ENCODE results near the gene MATCAP1. TPM values are rescaled to one million over a fixed set of nuclear protein-coding genes. Genes with fewer than 3 reads are reported as not detected.

MATCAP1 gene
- total and polyA plus RNA-seq, 4 donors = 18.5 to 41.8 (median 26.0) TPM

- Histone ChIP-seq H3K27me3 (ENCODE audit: control insufficient read depth in 3 of 3, insufficient read depth in 3 of 3, low read length in 2 of 3) (no peaks in the 10 kb centered on the region), H3K9me3 (ENCODE audit: control insufficient read depth in 4 of 4, insufficient read depth in 3 of 4, low read length in 3 of 4) (no peaks in the 10 kb centered on the region), H3K4me3 (no peak overlapping the region), H3K27ac (ENCODE audit: low read depth in 1 of 2, low read length in 1 of 2) (no peak overlapping the region), H3K4me1 (ENCODE audit: control insufficient read depth in 5 of 5, insufficient read depth in 5 of 5, low read length in 5 of 5) (peaks cover 0 to 57% (median 19%) of the 10 kb centered on the region in 5 donors), H3K9ac (ENCODE audit: insufficient read depth in 1 of 2, low read length in 2 of 2) (no peak overlapping the region), H3K36me3 (ENCODE audit: control insufficient read depth in 4 of 4, insufficient read depth in 4 of 4, low read length in 4 of 4) (peaks cover 0 to 1% (median 0%) of the 10 kb centered on the region in 4 donors)
- ATAC-seq (ENCODE audit: insufficient read depth, low FRiP score) (no peak), DNase-seq (no peak)
- 89 to 92% methylated on average over 13 of the region's 13 CpGs for WGBS, 2 donors
- TF ChIP-seq CTCF (IDR thresholded peaks at IDR 0.05; ENCODE audit: control extremely low read depth, extremely low read depth) = no peak
Measured at GRCh38 chr16:67179421-67180080, 4.2 kb downstream of the MATCAP1 start.

- H3K9ac ChIP-seq (ENCODE audit: insufficient read depth in 1 of 2, low read length in 2 of 2) = no peak overlapping the region
- ATAC-seq (ENCODE audit: insufficient read depth, low FRiP score) (peak; percentile 60), DNase-seq (peak; percentile 72 to 85 (median 82))
- peaks cover 0 to 59% (median 22%) of the 10 kb centered on the region in 5 donors for H3K4me1 ChIP-seq (ENCODE audit: control insufficient read depth in 5 of 5, insufficient read depth in 5 of 5, low read length in 5 of 5)
- H3K4me3 ChIP-seq = peak overlapping the region; percentile 10
- peaks cover 0 to 8% (median 8%) of the 10 kb centered on the region in 3 donors for H3K27me3 ChIP-seq (ENCODE audit: control insufficient read depth in 3 of 3, insufficient read depth in 3 of 3, low read length in 2 of 3)
- H3K36me3 ChIP-seq (ENCODE audit: control insufficient read depth in 4 of 4, insufficient read depth in 4 of 4, low read length in 4 of 4) = peaks cover 0 to 1% (median 0%) of the 10 kb centered on the region in 4 donors
- H3K27ac ChIP-seq (ENCODE audit: low read depth in 1 of 2, low read length in 1 of 2) = peak overlapping the region in 1 of 2 donors; percentile 77
- no peaks in the 10 kb centered on the region for H3K9me3 ChIP-seq (ENCODE audit: control insufficient read depth in 4 of 4, insufficient read depth in 3 of 4, low read length in 3 of 4)
- no peak for TF ChIP-seq CTCF (IDR thresholded peaks at IDR 0.05; ENCODE audit: control extremely low read depth, extremely low read depth)
- 5 to 8% methylated on average over 59 to 73 of the region's 73 CpGs for WGBS, 2 donors
Measured at GRCh38 chr16:67177743-67178699, 5.7 kb downstream of the MATCAP1 start.

GRCh38 chr16:67176662-67177061, 7.1 kb downstream of the MATCAP1 start:
- H3K36me3 ChIP-seq (ENCODE audit: control insufficient read depth in 4 of 4, insufficient read depth in 4 of 4, low read length in 4 of 4) = peaks cover 0 to 1% (median 0%) of the 10 kb centered on the region in 4 donors
- peaks cover 0 to 16% (median 13%) of the 10 kb centered on the region in 3 donors for H3K27me3 ChIP-seq (ENCODE audit: control insufficient read depth in 3 of 3, insufficient read depth in 3 of 3, low read length in 2 of 3)
- TF ChIP-seq CTCF (IDR thresholded peaks at IDR 0.05; ENCODE audit: control extremely low read depth, extremely low read depth) = no peak
- ATAC-seq (ENCODE audit: insufficient read depth, low FRiP score) (no peak), DNase-seq (peak; percentile 67 to 73 (median 70))
- H3K9me3 ChIP-seq (ENCODE audit: control insufficient read depth in 4 of 4, insufficient read depth in 3 of 4, low read length in 3 of 4) = no peaks in the 10 kb centered on the region
- peaks cover 0 to 52% (median 22%) of the 10 kb centered on the region in 5 donors for H3K4me1 ChIP-seq (ENCODE audit: control insufficient read depth in 5 of 5, insufficient read depth in 5 of 5, low read length in 5 of 5)
- H3K4me3 ChIP-seq = no peak overlapping the region
- WGBS, 2 donors = 83 to 87% methylated on average over 12 of the region's 12 CpGs
- no peak overlapping the region for H3K9ac ChIP-seq (ENCODE audit: insufficient read depth in 1 of 2, low read length in 2 of 2)
- H3K27ac ChIP-seq (ENCODE audit: low read depth in 1 of 2, low read length in 1 of 2) = no peak overlapping the region
